Thymus (tissue), 11 donors: ENCODE data around the gene SERPINA4. TPM values are rescaled to one million over a fixed set of nuclear protein-coding genes. Genes with fewer than 3 reads are reported as not detected.
"Not testable (repeated sequence)": the region's sequence is repeated elsewhere in the genome, so short reads cannot be mapped to it uniquely, and the experiment has no call there.

Experiments used
- DNase-seq, 9 donors: peaks; one replicate each; pipeline ENCODE4 v3.0.0-alpha.2; 2013; ENCODE audit warnings: low spot score in 9 of 9, low read depth in 6 of 9, missing footprints in 1 of 9
- H3K27ac ChIP-seq, 2 donors: one replicate each; pipeline ENCODE4 v1.5.1; 2013; ENCODE audit warnings: control low read depth in 1 of 2, low read depth in 1 of 2, low read length in 1 of 2, mild to moderate bottlenecking in 1 of 2, moderate library complexity in 1 of 2
- H3K27me3 ChIP-seq, 2 donors: one replicate each; pipeline ENCODE4 v1.5.1; 2013; ENCODE audit warnings: low read length in 1 of 2; ENCODE audit not compliant: control insufficient read depth in 2 of 2, insufficient read depth in 1 of 2
- H3K36me3 ChIP-seq, 2 donors: one replicate each; pipeline ENCODE4 v1.5.1; 2013; ENCODE audit warnings: low read length in 1 of 2, mild to moderate bottlenecking in 1 of 2, moderate library complexity in 1 of 2; ENCODE audit not compliant: control insufficient read depth in 2 of 2, insufficient read depth in 2 of 2
- H3K4me1 ChIP-seq, 2 donors: one replicate each; pipeline ENCODE4 v1.5.1; 2013; ENCODE audit warnings: low read length in 2 of 2; ENCODE audit not compliant: control insufficient read depth in 2 of 2, insufficient read depth in 2 of 2
- H3K4me3 ChIP-seq, 2 donors: one replicate each; pipeline ENCODE4 v1.5.1; 2013; ENCODE audit warnings: low read length in 2 of 2, control low read depth in 1 of 2, mild to moderate bottlenecking in 1 of 2
- H3K9me3 ChIP-seq, 2 donors: one replicate each; pipeline ENCODE4 v1.5.1; 2013; ENCODE audit warnings: low read length in 1 of 2, mild to moderate bottlenecking in 1 of 2; ENCODE audit not compliant: control insufficient read depth in 2 of 2, insufficient read depth in 1 of 2
- WGBS: extraction: QIAGEN DNeasy Blood & Tissue Kit; methylation state at CpG from one replicate; pipeline ENCODE4 v1.1.7; 2013; 5-methylcytosine and 5-hydroxymethylcytosine counted together
- polyA plus RNA-seq: library from polyadenylated mRNA; stranded (reverse); fragments of 200-250 nt; gene quantifications from one replicate; pipeline ENCODE4 v1.2.3, GENCODE V29; 2013
- total RNA-seq: library from RNA; stranded (reverse); fragments of 120-200 nt; gene quantifications from one replicate; pipeline ENCODE4 v1.2.4, GENCODE V29; 2013
- donor health status: healthy.

Gene SERPINA4
- total and polyA plus RNA-seq, 2 donors, result 0.41 to 0.52 TPM

DNA sequence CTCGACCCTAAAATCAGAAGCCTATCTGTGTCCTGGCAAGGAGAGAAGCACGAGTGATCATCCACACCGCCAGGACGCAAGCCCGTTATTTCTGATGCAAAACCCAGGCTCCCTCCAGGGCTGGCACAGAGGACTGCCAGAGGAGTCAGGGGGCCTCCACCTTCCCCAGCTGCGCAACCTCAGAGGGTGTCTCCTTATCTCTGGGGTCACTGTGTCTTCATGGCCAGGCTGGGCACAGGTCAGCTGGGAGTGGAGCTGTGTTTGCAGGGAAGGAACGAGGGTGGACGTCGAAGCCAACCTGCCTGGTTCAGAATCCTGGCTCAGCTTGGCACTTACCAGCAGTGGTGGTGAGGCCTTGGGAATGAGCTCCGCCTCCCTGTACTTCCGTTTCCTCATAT, 38.9 kb downstream of the SERPINA4 start:
- WGBS, result 86% methylated on average over 11 of the region's 11 CpGs
- Histone ChIP-seq H3K9me3 (no peaks in the 10 kb centered on the region), H3K4me3 (no peak overlapping the region), H3K27me3 (no peaks in the 10 kb centered on the region), H3K36me3 (no peaks in the 10 kb centered on the region), H3K27ac (no peak overlapping the region), H3K4me1 (peaks cover 0 to 10% of the 10 kb centered on the region in 2 donors)
- DNase-seq, result no peak

DNA sequence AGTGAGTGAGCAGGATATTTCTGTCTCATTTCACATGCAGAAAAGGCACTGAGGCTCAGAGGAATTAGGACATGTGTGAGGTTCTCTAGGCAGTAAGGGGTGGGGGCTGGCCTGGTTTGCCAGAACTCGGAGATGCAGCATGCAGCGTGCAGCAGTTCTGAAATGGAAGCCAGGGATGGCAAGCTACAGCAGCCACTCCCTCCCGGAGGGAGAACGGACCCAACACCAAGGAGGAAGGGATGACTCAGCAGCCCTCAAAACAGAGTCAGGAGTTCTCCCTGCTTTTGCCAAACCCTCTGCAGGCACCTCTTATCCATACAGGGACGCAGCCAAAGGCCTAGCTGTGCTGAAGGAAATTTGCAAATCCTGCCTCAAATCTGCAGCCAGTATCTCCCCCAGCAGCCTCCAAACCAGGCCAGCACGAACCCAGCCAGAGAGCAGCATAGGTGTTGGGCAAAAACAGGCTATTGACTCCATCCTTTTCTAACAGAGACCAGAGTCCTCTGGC, 40.7 kb downstream of the SERPINA4 start:
- Histone ChIP-seq H3K27me3 (no peaks in the 10 kb centered on the region), H3K4me1 (peaks cover 0 to 10% of the 10 kb centered on the region in 2 donors), H3K27ac (no peak overlapping the region), H3K36me3 (no peaks in the 10 kb centered on the region), H3K4me3 (no peak overlapping the region), H3K9me3 (no peaks in the 10 kb centered on the region)
- WGBS, result 45% methylated on average over 6 of the region's 6 CpGs
- no peak for DNase-seq

DNA sequence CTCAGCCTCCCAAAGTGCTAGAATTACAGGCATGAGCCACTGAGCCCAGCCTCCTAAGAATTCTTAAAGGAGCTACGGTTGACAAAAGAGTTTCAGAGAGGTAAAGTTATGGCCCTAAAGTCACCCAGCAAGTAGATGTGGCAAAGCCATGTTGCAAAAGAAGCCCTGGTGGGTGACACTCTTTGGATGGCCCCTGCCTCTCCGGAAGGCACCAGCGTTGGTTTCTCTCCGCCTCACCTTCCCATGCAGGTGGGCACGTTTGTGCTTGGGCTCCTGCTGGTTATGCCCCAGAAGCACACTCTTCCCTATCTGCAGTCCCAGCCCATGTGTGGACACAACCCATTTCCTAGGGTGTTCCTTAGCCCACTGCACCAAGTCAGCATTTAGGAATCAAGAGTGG, 41.5 kb downstream of the SERPINA4 start:
- Histone ChIP-seq H3K27ac (no peak overlapping the region), H3K4me3 (no peak overlapping the region), H3K36me3 (no peaks in the 10 kb centered on the region), H3K27me3 (no peaks in the 10 kb centered on the region), H3K9me3 (no peaks in the 10 kb centered on the region), H3K4me1 (peaks cover 0 to 10% of the 10 kb centered on the region in 2 donors)
- DNase-seq, result no peak
- WGBS, result 82% methylated on average over 5 of the region's 5 CpGs

DNA sequence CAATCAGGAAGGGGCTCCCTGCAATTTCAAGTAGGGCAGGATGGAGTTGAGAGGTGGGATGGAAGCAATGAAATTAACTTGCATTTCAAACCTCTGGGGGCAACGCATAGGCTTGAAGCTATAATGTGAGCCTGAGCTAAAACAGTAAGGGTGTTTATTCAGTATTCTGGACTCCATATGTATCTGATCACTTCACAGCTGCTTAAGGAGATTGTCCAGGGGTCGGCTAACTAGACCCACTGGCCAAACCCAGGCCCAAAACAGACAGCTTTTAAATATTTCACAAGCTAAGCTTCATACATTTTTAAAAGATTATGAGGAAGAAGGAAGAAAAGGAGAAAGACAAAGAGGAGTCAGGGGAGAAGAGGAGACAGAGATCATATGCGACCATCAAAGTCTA, 44.1 kb downstream of the SERPINA4 start:
- Histone ChIP-seq H3K36me3 (no peaks in the 10 kb centered on the region), H3K4me3 (no peak overlapping the region), H3K27me3 (no peaks in the 10 kb centered on the region), H3K27ac (no peak overlapping the region), H3K9me3 (no peaks in the 10 kb centered on the region), H3K4me1 (no peaks in the 10 kb centered on the region)
- WGBS, result 90% methylated on average over 3 of the region's 3 CpGs
- no peak for DNase-seq

DNA sequence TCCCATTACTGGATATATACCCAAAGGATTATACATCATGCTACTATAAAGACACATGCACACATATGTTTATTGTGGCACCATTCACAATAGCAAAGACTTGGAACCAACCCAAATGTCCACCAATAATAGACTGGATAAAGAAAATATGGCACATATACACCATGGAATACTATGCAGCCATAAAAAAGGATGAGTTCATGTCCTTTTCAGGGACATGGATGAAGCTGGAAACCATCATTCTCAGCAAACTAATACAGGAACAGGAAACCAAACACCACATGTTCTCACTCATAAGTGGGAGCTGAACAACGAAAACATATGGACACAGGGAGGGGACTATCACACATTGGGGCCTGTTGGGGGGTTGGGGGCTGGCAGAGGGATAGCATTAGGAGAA, 47.7 kb downstream of the SERPINA4 start:
- not testable (repeated sequence) for H3K4me1 ChIP-seq, H3K27ac ChIP-seq, H3K4me3 ChIP-seq, DNase-seq, H3K9me3 ChIP-seq, H3K36me3 ChIP-seq, H3K27me3 ChIP-seq
- 78% methylated on average over 1 of the region's 1 CpG for WGBS

DNA sequence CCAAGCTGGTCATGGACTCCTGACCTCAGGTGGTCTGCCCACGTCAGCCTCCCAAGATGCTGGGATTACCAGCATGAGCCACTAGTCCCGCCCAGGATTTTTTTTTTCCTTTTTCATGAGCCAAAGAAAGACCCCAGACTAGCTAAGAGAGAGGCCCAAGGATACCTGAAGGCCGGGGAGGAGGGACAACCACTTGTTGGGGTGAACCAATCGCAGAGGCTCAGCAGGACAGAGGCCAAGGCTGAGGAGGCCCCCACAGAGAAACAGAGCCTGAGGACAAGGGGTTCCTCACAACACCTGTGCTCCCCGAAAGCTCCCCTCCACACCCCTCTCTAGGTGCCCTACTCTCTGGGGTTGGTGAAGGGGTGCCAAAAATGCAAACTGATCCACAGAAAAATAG, 49.9 kb downstream of the SERPINA4 start:
- Histone ChIP-seq H3K4me3 (no peak overlapping the region), H3K4me1 (no peaks in the 10 kb centered on the region), H3K27ac (no peak overlapping the region), H3K27me3 (no peaks in the 10 kb centered on the region), H3K9me3 (no peaks in the 10 kb centered on the region), H3K36me3 (no peaks in the 10 kb centered on the region)
- 91% methylated on average over 5 of the region's 5 CpGs for WGBS
- no peak for DNase-seq

DNA sequence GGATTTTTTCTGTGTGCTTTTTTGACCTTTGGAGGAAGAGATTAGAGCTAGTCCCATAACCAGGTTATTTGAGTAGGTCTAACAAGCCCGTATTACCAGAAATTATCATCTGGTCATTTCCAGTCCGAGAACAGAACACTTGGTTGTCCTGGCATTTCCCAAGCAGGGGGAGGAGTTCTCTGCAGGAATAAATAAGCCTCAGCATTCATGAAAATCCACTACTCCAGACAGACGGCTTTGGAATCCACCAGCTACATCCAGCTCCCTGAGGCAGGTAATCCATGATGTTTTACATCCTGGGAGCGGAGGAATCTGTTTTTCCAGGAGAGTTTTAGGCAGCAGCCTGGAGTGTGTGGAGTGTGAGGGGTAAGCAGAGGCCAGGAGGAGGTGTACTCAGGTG, 50.9 kb downstream of the SERPINA4 start, which contains the start of gene SERPINA3:
Gene SERPINA3, plus strand, starts transcription at position 218 of the 400 bp plus-strand sequence. CDS start 2,051 bp downstream, outside the sequence.
- H3K27ac ChIP-seq, result no peak within 1 kb of the TSS
- H3K4me1 ChIP-seq, result no peaks in the 10 kb centered on the region
- no peaks in the 10 kb centered on the region for H3K9me3 ChIP-seq
- no peak for DNase-seq
- H3K36me3 ChIP-seq, result no peaks in the 10 kb centered on the region
- H3K4me3 ChIP-seq, result no peak within 1 kb of the TSS
- no peaks in the 10 kb centered on the region for H3K27me3 ChIP-seq
- 82% methylated on average over 4 of the region's 4 CpGs for WGBS

DNA sequence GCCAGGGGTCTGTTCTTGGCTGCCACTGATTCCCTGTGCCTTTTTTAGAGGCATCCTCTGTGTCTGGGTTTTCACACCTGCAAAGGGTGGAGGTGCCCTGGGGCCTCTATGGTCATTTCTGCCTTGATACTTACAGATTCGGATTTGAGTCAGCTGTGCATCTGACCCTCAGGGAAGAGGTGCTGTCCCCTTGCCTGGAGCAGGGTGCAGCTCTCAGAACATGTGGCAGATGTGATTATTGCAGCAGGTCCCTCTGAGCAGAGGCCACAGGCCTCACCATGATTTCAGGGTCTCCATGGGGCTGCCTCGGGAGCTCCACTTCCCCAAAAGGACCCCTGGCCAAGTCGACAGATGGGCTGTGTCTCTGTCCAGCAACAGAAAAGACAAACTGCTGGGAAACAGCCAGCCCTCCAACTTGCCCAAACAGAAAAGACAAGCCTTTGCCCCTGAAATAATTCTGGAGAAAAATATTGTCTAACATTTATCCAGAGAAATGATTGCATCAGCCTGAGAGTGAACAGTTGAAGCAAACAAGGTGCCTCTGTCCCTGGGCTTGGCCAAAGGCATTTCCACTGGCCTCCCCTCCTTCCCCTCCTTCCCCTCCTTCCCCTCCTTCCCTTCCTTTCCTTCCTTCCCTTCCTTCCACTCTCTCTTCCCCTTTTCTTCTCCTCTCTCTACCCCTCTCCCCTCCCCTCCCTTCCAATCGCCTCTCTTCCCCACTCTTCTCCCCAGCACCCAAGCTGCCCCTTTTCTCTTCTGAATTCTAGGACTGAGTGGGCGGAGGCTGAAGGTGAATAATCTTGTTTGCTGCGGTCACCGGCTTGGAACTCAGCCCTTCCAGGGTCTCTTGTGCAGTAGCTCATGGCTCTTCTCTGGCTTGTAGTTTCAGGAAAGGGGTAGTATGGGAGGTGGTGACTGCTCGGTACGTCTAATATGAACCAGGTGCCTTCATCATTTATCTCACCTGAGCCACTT, 51.6 kb downstream of the SERPINA4 start:
- no peak overlapping the region for H3K4me3 ChIP-seq
- DNase-seq, result no peak
- no peaks in the 10 kb centered on the region for H3K36me3 ChIP-seq
- no peaks in the 10 kb centered on the region for H3K27me3 ChIP-seq
- H3K4me1 ChIP-seq, result no peaks in the 10 kb centered on the region
- H3K9me3 ChIP-seq, result no peaks in the 10 kb centered on the region
- H3K27ac ChIP-seq, result no peak overlapping the region
- WGBS, result 67% methylated on average over 9 of the region's 9 CpGs
